NT2/D1 (cell line): Measurements from ENCODE around the gene KCNQ1.

Experiments
- SUZ12 ChIP-seq: IDR thresholded peaks from 2 replicates; pipeline ENCODE4 v1.6.1; 2011; ENCODE audit not compliant: insufficient read length, insufficient read depth; ENCODE audit errors: extremely low read depth
- YY1 ChIP-seq: IDR thresholded peaks from 2 replicates; pipeline ENCODE4 v1.6.1; 2011; ENCODE audit not compliant: insufficient read length, insufficient read depth

- TF ChIP-seq SUZ12 (no peak), YY1 (no peak)
These were observed 323.0 kb downstream of the KCNQ1 start for GRCh38 chr11:2767801-2768200.
